Kidney tubule cell (primary cell): Measurements from ENCODE around the gene TCF12.

Experiments used
- DNase-seq: peaks from one replicate; pipeline ENCODE4 v3.0.0-alpha.2; 2018; ENCODE audit warnings: low spot score

The TCF12 gene

GRCh38 chr15:57298843-57299550 is 380.6 kb downstream of the TCF12 start:
- DNase-seq, result no peak

GRCh38 chr15:57301307-57301706 is 382.9 kb downstream of the TCF12 start:
- no peak for DNase-seq

- no peak for DNase-seq
Observed at GRCh38 chr15:57302640-57303257, 384.3 kb downstream of the TCF12 start.

- no peak for DNase-seq
Observed at GRCh38 chr15:57305009-57305408, 386.6 kb downstream of the TCF12 start.

- DNase-seq, result peak; percentile 75
Observed at GRCh38 chr15:57306161-57306943, 387.9 kb downstream of the TCF12 start.

- DNase-seq, result no peak
Observed at GRCh38 chr15:57306944-57307411, 388.5 kb downstream of the TCF12 start.

- DNase-seq, result no peak
Observed at GRCh38 chr15:57307527-57308169, 389.2 kb downstream of the TCF12 start.

GRCh38 chr15:57308170-57308545 is 389.7 kb downstream of the TCF12 start:
- DNase-seq, result no peak

GRCh38 chr15:57309856-57310760 is 391.7 kb downstream of the TCF12 start:
- no peak for DNase-seq

GRCh38 chr15:57310876-57311275 is 392.4 kb downstream of the TCF12 start:
- no peak for DNase-seq

GRCh38 chr15:57312006-57312317 is 393.5 kb downstream of the TCF12 start:
- no peak for DNase-seq

- DNase-seq, result peak; percentile 59
Observed at GRCh38 chr15:57312318-57313133, 394.1 kb downstream of the TCF12 start.

- no peak for DNase-seq
Observed at GRCh38 chr15:57313134-57313483, 394.7 kb downstream of the TCF12 start.

GRCh38 chr15:57314221-57314620 is 395.8 kb downstream of the TCF12 start:
- no peak for DNase-seq

GRCh38 chr15:57316451-57316850 is 398.0 kb downstream of the TCF12 start:
- no peak for DNase-seq

- DNase-seq, result no peak
Observed at GRCh38 chr15:57319226-57319918, 400.9 kb downstream of the TCF12 start.

- no peak for DNase-seq
Observed at GRCh38 chr15:57319919-57320560, 401.6 kb downstream of the TCF12 start.

- DNase-seq, result peak; percentile 47
Observed at GRCh38 chr15:57320631-57321220, 402.3 kb downstream of the TCF12 start.

GRCh38 chr15:57321485-57321884 is 403.0 kb downstream of the TCF12 start:
- no peak for DNase-seq
